PFSK-1 (cell line): ENCODE measurements around the gene TBC1D24.

Source experiments
- FOXP2 ChIP-seq: optimal IDR thresholded peaks from 2 replicates; pipeline ENCODE3; 2011; ENCODE audit warnings: borderline replicate concordance, control low read depth, inconsistent platforms; ENCODE audit not compliant: insufficient read depth; ENCODE audit errors: extremely low read length, extremely low read depth
- POLR2AphosphoS5 ChIP-seq: IDR thresholded peaks from 2 replicates; pipeline ENCODE4 v1.6.1; 2012; ENCODE audit warnings: low read depth, mild to moderate bottlenecking, control low read depth, low read length, moderate library complexity
- REST ChIP-seq, 2 experiments: IDR thresholded peaks; 2 replicates each; pipeline versions ENCODE4 v1.6.1 to v1.8.0; 2011 to 2012; ENCODE audit warnings: low read depth in 2 of 2, low read length in 2 of 2, control low read depth in 1 of 2, inconsistent platforms in 1 of 2, mild to moderate bottlenecking in 1 of 2, moderate library complexity in 1 of 2; ENCODE audit not compliant: insufficient read depth in 1 of 2
- SIN3A ChIP-seq: IDR thresholded peaks from 2 replicates; pipeline ENCODE4 v1.6.1; 2012; ENCODE audit warnings: mild to moderate bottlenecking, low read length, moderate library complexity, borderline replicate concordance; ENCODE audit not compliant: insufficient read depth
- TAF1 ChIP-seq: IDR thresholded peaks from 2 replicates; pipeline ENCODE4 v1.6.1; 2012; ENCODE audit warnings: low read length, control low read depth, borderline replicate concordance; ENCODE audit not compliant: insufficient read depth

TBC1D24 gene

GRCh38 chr16:2490190-2491105, 15.5 kb downstream of the TBC1D24 start:
- TF ChIP-seq REST (IDR thresholded peaks at IDR 0.05; ENCODE audit: insufficient read depth in 1 of 2, low read depth in 2 of 2, low read length in 2 of 2) (no peak), SIN3A (no peak), POLR2AphosphoS5 (no peak), FOXP2 (no peak), TAF1 (no peak)

- TF ChIP-seq REST (IDR thresholded peaks at IDR 0.05; ENCODE audit: insufficient read depth in 1 of 2, low read depth in 2 of 2, low read length in 2 of 2) (no peak), SIN3A (no peak), FOXP2 (no peak), POLR2AphosphoS5 (no peak), TAF1 (no peak)
These were observed 17.4 kb downstream of the TBC1D24 start for GRCh38 chr16:2492292-2492691.

- TF ChIP-seq POLR2AphosphoS5: no peak
- no peak for TF ChIP-seq TAF1
These were observed 18.7 kb downstream of the TBC1D24 start for GRCh38 chr16:2493605-2494004.

GRCh38 chr16:2494616-2495015, 19.7 kb downstream of the TBC1D24 start:
- TF ChIP-seq REST (IDR thresholded peaks at IDR 0.05; ENCODE audit: insufficient read depth in 1 of 2, low read depth in 2 of 2, low read length in 2 of 2) (no peak), FOXP2 (no peak), SIN3A (no peak), TAF1 (no peak)

- TF ChIP-seq SIN3A (no peak), TAF1 (no peak), REST (IDR thresholded peaks at IDR 0.05; ENCODE audit: insufficient read depth in 1 of 2, low read depth in 2 of 2, low read length in 2 of 2) (no peak), FOXP2 (no peak), POLR2AphosphoS5 (no peak)
These were observed 20.1 kb downstream of the TBC1D24 start for GRCh38 chr16:2495041-2495440.
